ENCODE results near the gene ATP6V0B.

GRCh38 chr1:43947874-43948437 lies 26.8 kb upstream of the ATP6V0B start:
- TF ChIP-seq, protein P1, sequence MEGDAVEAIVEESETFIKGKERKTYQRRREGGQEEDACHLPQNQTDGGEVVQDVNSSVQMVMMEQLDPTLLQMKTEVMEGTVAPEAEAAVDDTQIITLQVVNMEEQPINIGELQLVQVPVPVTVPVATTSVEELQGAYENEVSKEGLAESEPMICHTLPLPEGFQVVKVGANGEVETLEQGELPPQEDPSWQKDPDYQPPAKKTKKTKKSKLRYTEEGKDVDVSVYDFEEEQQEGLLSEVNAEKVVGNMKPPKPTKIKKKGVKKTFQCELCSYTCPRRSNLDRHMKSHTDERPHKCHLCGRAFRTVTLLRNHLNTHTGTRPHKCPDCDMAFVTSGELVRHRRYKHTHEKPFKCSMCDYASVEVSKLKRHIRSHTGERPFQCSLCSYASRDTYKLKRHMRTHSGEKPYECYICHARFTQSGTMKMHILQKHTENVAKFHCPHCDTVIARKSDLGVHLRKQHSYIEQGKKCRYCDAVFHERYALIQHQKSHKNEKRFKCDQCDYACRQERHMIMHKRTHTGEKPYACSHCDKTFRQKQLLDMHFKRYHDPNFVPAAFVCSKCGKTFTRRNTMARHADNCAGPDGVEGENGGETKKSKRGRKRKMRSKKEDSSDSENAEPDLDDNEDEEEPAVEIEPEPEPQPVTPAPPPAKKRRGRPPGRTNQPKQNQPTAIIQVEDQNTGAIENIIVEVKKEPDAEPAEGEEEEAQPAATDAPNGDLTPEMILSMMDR (conservative IDR thresholded peaks at IDR 0.05; ENCODE audit: low read length) = no peak
- TF ChIP-seq EZH2phosphoT487 (IDR thresholded peaks at IDR 0.05; ENCODE audit: borderline replicate concordance) = no peak

Measured in Loucy (cell line).